ENCODE measurements around the gene PHAF1.
A peak's percentile ranks its signal among the peaks of the same experiment; 100 is the strongest.

The PHAF1 gene

DNA sequence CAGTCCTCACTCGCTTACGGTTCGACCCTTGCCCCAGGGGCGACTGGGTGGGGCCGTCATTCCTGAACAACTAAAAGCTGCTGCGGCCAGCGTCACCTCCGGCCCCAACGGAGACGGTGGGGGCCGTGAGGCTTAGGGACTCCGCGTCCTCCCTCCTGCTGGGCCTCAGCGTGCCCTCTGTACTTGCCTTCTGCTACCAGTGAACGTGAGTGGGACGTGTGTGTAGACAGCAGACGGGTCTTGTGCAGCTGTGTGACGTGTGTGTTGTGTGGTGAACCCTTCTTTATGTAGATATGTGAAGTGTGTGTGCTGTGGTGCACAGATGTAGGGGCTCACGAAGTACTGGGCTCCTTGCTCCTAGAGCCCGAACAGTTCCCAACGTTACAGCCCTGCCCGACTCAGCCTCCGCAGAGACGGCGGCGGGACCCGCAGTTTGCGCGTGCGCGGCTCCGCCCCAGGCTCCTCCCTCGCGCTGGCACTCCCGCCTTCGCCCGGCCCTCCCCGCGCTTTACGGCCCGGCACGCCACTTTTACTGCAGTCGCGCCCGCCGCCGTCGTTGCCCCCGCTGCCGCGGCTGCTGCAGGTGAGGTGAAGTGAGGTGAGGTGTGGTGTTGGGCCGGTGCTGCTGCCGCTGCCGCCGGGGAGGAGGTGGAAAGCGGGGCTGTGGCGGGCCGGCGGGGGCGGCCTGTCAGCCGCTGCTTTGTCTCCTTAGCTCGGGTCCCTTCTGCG is at the start of gene PHAF1:
PHAF1 (plus strand) TSS at position 535 of the 729 bp plus-strand sequence. CDS start 235 bp downstream, outside the sequence.
- H3K27ac ChIP-seq: peak within 1 kb of the TSS; percentile 71
- TF ChIP-seq, protein P1, sequence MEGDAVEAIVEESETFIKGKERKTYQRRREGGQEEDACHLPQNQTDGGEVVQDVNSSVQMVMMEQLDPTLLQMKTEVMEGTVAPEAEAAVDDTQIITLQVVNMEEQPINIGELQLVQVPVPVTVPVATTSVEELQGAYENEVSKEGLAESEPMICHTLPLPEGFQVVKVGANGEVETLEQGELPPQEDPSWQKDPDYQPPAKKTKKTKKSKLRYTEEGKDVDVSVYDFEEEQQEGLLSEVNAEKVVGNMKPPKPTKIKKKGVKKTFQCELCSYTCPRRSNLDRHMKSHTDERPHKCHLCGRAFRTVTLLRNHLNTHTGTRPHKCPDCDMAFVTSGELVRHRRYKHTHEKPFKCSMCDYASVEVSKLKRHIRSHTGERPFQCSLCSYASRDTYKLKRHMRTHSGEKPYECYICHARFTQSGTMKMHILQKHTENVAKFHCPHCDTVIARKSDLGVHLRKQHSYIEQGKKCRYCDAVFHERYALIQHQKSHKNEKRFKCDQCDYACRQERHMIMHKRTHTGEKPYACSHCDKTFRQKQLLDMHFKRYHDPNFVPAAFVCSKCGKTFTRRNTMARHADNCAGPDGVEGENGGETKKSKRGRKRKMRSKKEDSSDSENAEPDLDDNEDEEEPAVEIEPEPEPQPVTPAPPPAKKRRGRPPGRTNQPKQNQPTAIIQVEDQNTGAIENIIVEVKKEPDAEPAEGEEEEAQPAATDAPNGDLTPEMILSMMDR (IDR thresholded peaks at IDR 0.05): no peak

DNA sequence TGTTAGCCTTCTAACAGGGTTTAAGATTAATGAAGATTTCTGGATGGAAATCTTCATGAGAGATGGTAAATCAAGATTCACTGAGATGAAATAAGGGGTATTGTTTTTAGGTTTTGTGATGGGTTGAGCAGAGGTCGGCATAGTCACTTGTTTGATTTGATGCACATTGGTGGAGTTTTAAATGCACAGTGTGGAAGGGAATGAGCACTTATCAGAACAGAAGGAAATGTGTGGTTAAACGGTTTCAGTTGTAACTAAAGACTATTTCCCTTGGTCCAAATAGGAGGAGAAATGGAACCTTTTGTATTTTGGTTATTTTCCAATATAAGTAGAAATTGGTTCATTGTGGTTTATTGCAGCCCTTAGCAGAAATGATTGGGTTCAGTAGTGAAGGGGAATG is 46.7 kb upstream of the PHAF1 start:
- no peaks in the 10 kb centered on the region for H3K36me3 ChIP-seq (ENCODE audit: control insufficient read depth, insufficient read depth, low read length)
- no peaks in the 10 kb centered on the region for H3K9me3 ChIP-seq (ENCODE audit: control insufficient read depth, low read length)
- peaks cover 47% of the 10 kb centered on the region for H3K79me2 ChIP-seq
- no peaks in the 10 kb centered on the region for H3K27me3 ChIP-seq (ENCODE audit: control insufficient read depth, insufficient read depth, low read length)
- no peak overlapping the region for H3K4me2 ChIP-seq (ENCODE audit: low read length)
- H3K9ac ChIP-seq: no peak overlapping the region
- no peak overlapping the region for H3K4me3 ChIP-seq (ENCODE audit: low read depth, low read length)
- no peak overlapping the region for H2AFZ ChIP-seq
- TF ChIP-seq, protein P1 (IDR thresholded peaks at IDR 0.05): no peak
- no peaks in the 10 kb centered on the region for H3K4me1 ChIP-seq
- no peak overlapping the region for H3K27ac ChIP-seq

More for the DNA sequence above, at the start of gene PHAF1:
- H3K9ac ChIP-seq: peak within 1 kb of the TSS; percentile 64
- H3K9me3 ChIP-seq (ENCODE audit: control insufficient read depth, low read length): no peaks in the 10 kb centered on the region
- H3K4me3 ChIP-seq (ENCODE audit: low read depth, low read length): peak within 1 kb of the TSS; percentile 90
- H3K4me2 ChIP-seq (ENCODE audit: low read length): peak within 1 kb of the TSS; percentile 95
- H3K36me3 ChIP-seq (ENCODE audit: control insufficient read depth, insufficient read depth, low read length): no peaks in the 10 kb centered on the region
- peaks cover 17% of the 10 kb centered on the region for H3K4me1 ChIP-seq
- H3K27me3 ChIP-seq (ENCODE audit: control insufficient read depth, insufficient read depth, low read length): no peaks in the 10 kb centered on the region
- peak within 1 kb of the TSS; percentile 99 for H2AFZ ChIP-seq
- peaks cover 29% of the 10 kb centered on the region for H3K79me2 ChIP-seq

DNA sequence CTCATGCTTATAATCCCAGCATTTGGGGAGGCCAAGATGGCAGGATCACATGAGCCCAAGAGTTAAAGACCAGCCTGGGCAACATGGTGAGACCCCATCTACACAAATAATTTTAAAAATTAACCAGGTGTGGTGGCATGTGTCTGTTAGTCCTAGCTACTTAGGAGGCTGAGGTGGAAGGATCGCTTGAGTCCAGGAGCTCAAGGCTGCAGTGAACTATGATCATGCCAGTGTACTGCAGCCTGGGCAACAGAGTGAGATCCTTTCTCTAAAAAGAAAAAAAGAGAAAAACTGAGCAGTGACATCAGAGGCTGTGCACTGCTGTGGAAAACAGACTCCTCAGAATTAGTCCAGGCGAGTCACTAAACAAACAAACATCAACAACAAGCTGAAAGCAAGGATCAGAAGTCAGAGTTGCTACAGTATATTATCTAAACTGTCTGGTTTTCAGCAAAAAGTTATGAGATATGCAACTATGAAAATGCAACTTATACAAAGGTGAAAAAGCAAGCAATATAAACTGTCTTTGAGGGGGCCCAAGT is 41.5 kb upstream of the PHAF1 start:
- Histone ChIP-seq H2AFZ (no peak overlapping the region), H3K4me2 (ENCODE audit: low read length) (no peak overlapping the region), H3K4me3 (ENCODE audit: low read depth, low read length) (no peak overlapping the region), H3K27ac (no peak overlapping the region), H3K9me3 (ENCODE audit: control insufficient read depth, low read length) (no peaks in the 10 kb centered on the region), H3K36me3 (ENCODE audit: control insufficient read depth, insufficient read depth, low read length) (no peaks in the 10 kb centered on the region), H3K4me1 (no peaks in the 10 kb centered on the region), H3K9ac (no peak overlapping the region), H3K79me2 (peaks cover 17% of the 10 kb centered on the region), H3K27me3 (ENCODE audit: control insufficient read depth, insufficient read depth, low read length) (no peaks in the 10 kb centered on the region)
- TF ChIP-seq, protein P1 (IDR thresholded peaks at IDR 0.05): no peak

DNA sequence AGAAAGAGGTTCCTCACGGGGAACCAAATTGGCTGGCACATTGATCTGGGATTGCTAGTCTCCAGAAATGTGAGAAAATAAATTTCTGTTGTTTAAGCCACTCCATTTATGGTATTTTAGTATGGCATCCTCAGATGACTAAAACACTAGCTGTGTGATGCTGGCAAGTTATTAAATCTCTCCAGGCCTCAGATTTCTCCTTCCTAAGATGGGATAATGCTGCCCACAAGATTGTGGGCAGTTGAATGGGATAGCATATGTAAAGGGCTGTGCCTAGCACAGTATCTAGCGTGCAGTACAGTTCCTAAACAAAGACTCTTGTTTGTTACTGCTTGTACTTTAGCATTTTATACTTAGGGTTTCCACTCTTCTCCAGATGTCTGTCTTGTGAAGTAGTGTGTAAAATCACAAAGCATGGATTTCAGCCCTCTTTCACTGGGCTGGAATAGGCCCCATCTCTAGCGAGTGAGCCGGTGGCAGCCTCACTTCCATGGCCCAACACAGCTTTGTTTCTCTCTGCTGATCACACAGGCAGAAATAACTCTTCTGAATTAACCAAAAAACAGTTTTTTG is 38.2 kb upstream of the PHAF1 start:
- H3K4me2 ChIP-seq (ENCODE audit: low read length): no peak overlapping the region

More for the DNA sequence above, 38.2 kb upstream of the PHAF1 start:
- Histone ChIP-seq H3K27ac (no peak overlapping the region), H3K27me3 (ENCODE audit: control insufficient read depth, insufficient read depth, low read length) (no peaks in the 10 kb centered on the region), H3K4me3 (ENCODE audit: low read depth, low read length) (no peak overlapping the region), H3K9ac (no peak overlapping the region), H3K9me3 (ENCODE audit: control insufficient read depth, low read length) (no peaks in the 10 kb centered on the region), H2AFZ (no peak overlapping the region), H3K79me2 (peaks cover 4% of the 10 kb centered on the region), H3K4me1 (no peaks in the 10 kb centered on the region), H3K36me3 (ENCODE audit: control insufficient read depth, insufficient read depth, low read length) (no peaks in the 10 kb centered on the region)
- TF ChIP-seq, protein P1 (IDR thresholded peaks at IDR 0.05): no peak
